SH-SY5Y (cell line): ENCODE results near the gene SLC9A1.

Experiments
- GATA2 ChIP-seq: IDR thresholded peaks from 2 replicates; pipeline ENCODE4 v1.6.1; 2011; ENCODE audit warnings: mild to moderate bottlenecking, low read depth, low read length
- GATA3 ChIP-seq: IDR thresholded peaks from 2 replicates; pipeline ENCODE4 v1.6.1; 2011; ENCODE audit warnings: low read depth, mild to moderate bottlenecking, low read length, moderate library complexity

DNA sequence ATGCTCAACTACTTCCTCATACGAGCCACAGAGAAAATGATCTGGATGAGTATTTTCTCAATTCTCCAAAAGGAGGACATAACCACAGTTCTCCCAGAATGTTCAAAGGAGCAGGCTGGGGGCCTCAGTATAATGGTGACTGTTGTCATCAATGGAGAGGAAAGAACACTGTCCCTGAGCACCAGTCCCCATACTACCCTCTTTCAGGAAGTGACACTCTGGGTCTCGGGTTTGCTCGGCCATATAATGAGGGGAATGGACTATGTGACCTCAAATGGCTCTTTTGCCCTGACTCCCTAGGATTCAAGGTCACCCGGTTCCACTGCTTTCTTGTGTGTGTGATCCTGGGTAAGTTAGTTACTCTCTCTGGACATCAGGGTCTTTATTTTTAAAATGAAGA lies 22.8 kb downstream of the SLC9A1 start:
- TF ChIP-seq GATA3 (no peak), GATA2 (no peak)
